Adrenal gland (tissue), 12 donors: Measurements from ENCODE around the gene CIBAR2. TPM values are rescaled to one million over a fixed set of nuclear protein-coding genes. Genes with fewer than 3 reads are reported as not detected.
A peak's percentile ranks its signal among the peaks of the same experiment; 100 is the strongest.

ENCODE experiments used
- DNase-seq, 7 donors: peaks; one replicate each; pipeline ENCODE4 v3.0.0-alpha.2; 2019 to 2020
- H3K27ac ChIP-seq, 5 donors: fragments of 200-600 bp; sonication (generic) in 4 of 5; 1 replicate in 3 of 5; 2 replicates in 2 of 5; pipeline versions ENCODE4 v1.5.1 to v1.8.0; 2016 to 2020; ENCODE audit warnings: mild to moderate bottlenecking in 1 of 5
- H3K27me3 ChIP-seq: fragments of 200-600 bp; 2 replicates; pipeline ENCODE4 v1.8.0; 2021
- H3K36me3 ChIP-seq, 2 donors: fragments of 200-600 bp; replicated peaks in 1 of 2; 1 replicate in 1 of 2; 2 replicates in 1 of 2; pipeline versions ENCODE4 v1.5.1 to v1.8.0; 2018 to 2022
- H3K4me1 ChIP-seq, 2 donors: fragments of 200-600 bp; replicated peaks in 1 of 2; 1 replicate in 1 of 2; 2 replicates in 1 of 2; pipeline versions ENCODE4 v1.5.1 to v1.8.0; 2018 to 2021
- H3K4me3 ChIP-seq, 4 donors: fragments of 200-600 bp; sonication (generic) in 3 of 4; one replicate each; pipeline ENCODE4 v1.5.1; 2016 to 2018
- H3K9me3 ChIP-seq, 3 donors: fragments of 200-600 bp; sonication (generic) in 1 of 3; replicated peaks in 1 of 3; 1 replicate in 2 of 3; 2 replicates in 1 of 3; pipeline versions ENCODE4 v1.5.1 to v1.8.0; 2016 to 2021
- POLR2A ChIP-seq, 2 donors: fragments of 450-650 bp; IDR thresholded peaks; one replicate each; pipeline ENCODE4 v1.6.1; 2017; ENCODE audit warnings: antibody characterized with exemption in 2 of 2, mild to moderate bottlenecking in 2 of 2, moderate library complexity in 1 of 2
- WGBS, 4 donors: extraction: QIAGEN DNeasy Blood & Tissue Kit in 2 of 4; methylation state at CpG; one replicate each; pipeline versions ENCODE4 v1.1.5 to v1.1.7; 2013 to 2017; 5-methylcytosine and 5-hydroxymethylcytosine counted together
- intact Hi-C, 2 donors: fragments of 100-400 bp; cut with DNase I; formaldehyde crosslinking; loops; one replicate each; pipeline versions ENCODE4 v1.14.1 to v1.15.0; 2022 to 2023
- polyA plus RNA-seq, 3 donors: library from polyadenylated mRNA; stranded (reverse); fragments of 200-250 nt in 2 of 3; fragments of 350-450 nt in 1 of 3; fragmentation: Illumina TruSeq in 1 of 3; extraction: RNeasy Lipid Tissue Mini Kit (QIAGEN cat#74804) in 1 of 3; gene quantifications; one replicate each; pipeline ENCODE4 v1.2.3, GENCODE V29; 2013 to 2014
- total RNA-seq, 9 donors: library from RNA; depleted of rRNA in 4 of 9; stranded (reverse); fragments of >200 nt in 4 of 9; fragments of 120-200 nt in 1 of 9; fragmentation: NEBNext Ultra II Directional in 1 of 9; extraction: Animal tissue kit (Norgen Biotek cat#: 25700) in 1 of 9; gene quantifications; one replicate each; pipeline versions ENCODE4 v1.1.0 to v1.2.4, GENCODE V29; 2013 to 2023
- TF ChIP-seq, protein P1 (sequence below), 6 experiments: fragments of 450-650 bp in 4 of 6; fragments of 200-600 bp in 2 of 6; sonication (generic) in 1 of 6; IDR thresholded peaks; 1 replicate in 5 of 6; 2 replicates in 1 of 6; pipeline versions ENCODE4 v1.5.1 to v1.8.0; 2016 to 2021; ENCODE audit warnings: antibody characterized with exemption in 6 of 6, mild to moderate bottlenecking in 2 of 6, moderate library complexity in 1 of 6
- donor health status: healthy with polysubstance abuse.
- donor health status: Bipolar disorder and iron deficiency.
- donor health status: DM: yes; HTN: yes; CAD: no.
- donor health status: DM: no; HTN: no; CAD: no.
- donor health status: DM: no; HTN: no; CAD: no.
- donor health status: DM: yes; HTN: yes; CAD: no.

Gene CIBAR2
- total and polyA plus RNA-seq, 12 donors: 0.17 to 2.6 (median 0.73) TPM; not detected in 4

GRCh38 chr16:85129876-85130704 lies 17.8 kb upstream of the CIBAR2 start:
- 44 to 63% (median 56%) methylated on average over 15 of the region's 15 CpGs for WGBS, 4 donors
- intact Hi-C loops: loop anchor here in 1 of 2 donors (5.0 kb wide), 1 partner anchor 32 kb away; no protein-coding TSS in a partner anchor
- Histone ChIP-seq H3K36me3 (no peaks in the 10 kb centered on the region), H3K4me3 (no peak overlapping the region), H3K27me3 (no peaks in the 10 kb centered on the region), H3K9me3 (no peaks in the 10 kb centered on the region), H3K4me1 (peaks cover 17 to 39% of the 10 kb centered on the region in 2 donors), H3K27ac (peak overlapping the region in 4 of 5 donors; percentile 47 to 89 (median 66))
- DNase-seq: no peak
- no peak for TF ChIP-seq POLR2A (IDR thresholded peaks at IDR 0.05)
- TF ChIP-seq, protein P1, sequence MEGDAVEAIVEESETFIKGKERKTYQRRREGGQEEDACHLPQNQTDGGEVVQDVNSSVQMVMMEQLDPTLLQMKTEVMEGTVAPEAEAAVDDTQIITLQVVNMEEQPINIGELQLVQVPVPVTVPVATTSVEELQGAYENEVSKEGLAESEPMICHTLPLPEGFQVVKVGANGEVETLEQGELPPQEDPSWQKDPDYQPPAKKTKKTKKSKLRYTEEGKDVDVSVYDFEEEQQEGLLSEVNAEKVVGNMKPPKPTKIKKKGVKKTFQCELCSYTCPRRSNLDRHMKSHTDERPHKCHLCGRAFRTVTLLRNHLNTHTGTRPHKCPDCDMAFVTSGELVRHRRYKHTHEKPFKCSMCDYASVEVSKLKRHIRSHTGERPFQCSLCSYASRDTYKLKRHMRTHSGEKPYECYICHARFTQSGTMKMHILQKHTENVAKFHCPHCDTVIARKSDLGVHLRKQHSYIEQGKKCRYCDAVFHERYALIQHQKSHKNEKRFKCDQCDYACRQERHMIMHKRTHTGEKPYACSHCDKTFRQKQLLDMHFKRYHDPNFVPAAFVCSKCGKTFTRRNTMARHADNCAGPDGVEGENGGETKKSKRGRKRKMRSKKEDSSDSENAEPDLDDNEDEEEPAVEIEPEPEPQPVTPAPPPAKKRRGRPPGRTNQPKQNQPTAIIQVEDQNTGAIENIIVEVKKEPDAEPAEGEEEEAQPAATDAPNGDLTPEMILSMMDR (IDR thresholded peaks at IDR 0.05): no peak

DNA sequence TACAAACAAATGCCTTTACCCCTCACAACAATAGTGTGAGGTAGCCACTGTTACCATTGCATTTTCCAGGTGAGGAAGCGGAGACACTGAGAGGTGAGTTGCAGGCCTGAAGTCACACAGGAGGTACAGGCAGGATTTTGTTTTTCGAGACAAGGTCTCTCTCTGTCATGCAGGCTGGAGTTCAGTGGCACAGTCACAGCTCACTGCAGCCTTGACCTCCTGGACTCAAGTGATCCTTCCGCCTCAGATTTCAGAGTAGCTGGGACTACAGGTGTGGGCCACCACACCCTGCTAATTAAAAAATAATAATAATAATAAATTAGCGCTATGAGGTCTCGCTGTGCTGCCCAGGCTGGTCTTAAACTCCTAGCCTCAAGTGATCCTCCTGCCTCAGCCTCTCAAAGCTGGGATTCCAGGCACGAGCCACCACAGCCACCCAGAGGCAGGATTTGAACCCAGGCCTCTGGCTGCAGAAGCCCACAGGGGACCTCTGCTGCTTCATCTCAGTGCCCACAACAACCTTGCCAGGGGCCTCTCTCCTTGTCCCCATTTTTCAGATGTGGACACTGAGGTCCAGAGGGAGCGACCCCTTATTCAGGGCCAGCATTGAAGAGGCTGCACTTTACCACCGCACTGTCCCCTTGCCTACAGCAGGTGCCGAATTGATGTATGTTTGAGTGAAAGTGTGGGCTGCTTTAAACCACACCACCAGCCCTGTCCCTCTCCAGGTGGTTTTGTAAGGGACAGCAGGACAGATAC lies 16.0 kb upstream of the CIBAR2 start:
- no peaks in the 10 kb centered on the region for H3K36me3 ChIP-seq
- no peak overlapping the region for H3K27ac ChIP-seq
- DNase-seq: no peak
- no peak overlapping the region for H3K4me3 ChIP-seq
- no peaks in the 10 kb centered on the region for H3K9me3 ChIP-seq
- intact Hi-C loops: loop anchor here in 1 of 2 donors (5.0 kb wide), 1 partner anchor 34 kb away; no protein-coding TSS in a partner anchor
- WGBS, 4 donors: 73 to 89% (median 88%) methylated on average over 7 to 9 of the region's 9 CpGs
- H3K27me3 ChIP-seq: no peaks in the 10 kb centered on the region
- peaks cover 13 to 37% of the 10 kb centered on the region in 2 donors for H3K4me1 ChIP-seq
- TF ChIP-seq, protein P1 (IDR thresholded peaks at IDR 0.05): no peak
- no peak for TF ChIP-seq POLR2A (IDR thresholded peaks at IDR 0.05)

GRCh38 chr16:85127379-85127723 lies 15.1 kb upstream of the CIBAR2 start:
- Histone ChIP-seq H3K36me3 (no peaks in the 10 kb centered on the region), H3K4me1 (peaks cover 13 to 37% of the 10 kb centered on the region in 2 donors), H3K4me3 (no peak overlapping the region), H3K9me3 (no peaks in the 10 kb centered on the region), H3K27ac (peak overlapping the region in 1 of 5 donors; percentile 84), H3K27me3 (no peaks in the 10 kb centered on the region)
- WGBS, 4 donors: 82 to 96% (median 88%) methylated on average over 3 of the region's 3 CpGs
- intact Hi-C loops: loop anchor here in 1 of 2 donors (5.0 kb wide), 1 partner anchor 35 kb away; no protein-coding TSS in a partner anchor
- TF ChIP-seq POLR2A (IDR thresholded peaks at IDR 0.05): no peak
- no peak for DNase-seq

GRCh38 chr16:85126705-85127378 lies 14.6 kb upstream of the CIBAR2 start:
- TF ChIP-seq, protein P1 (IDR thresholded peaks at IDR 0.05): no peak
- no peak for TF ChIP-seq POLR2A (IDR thresholded peaks at IDR 0.05)
- Histone ChIP-seq H3K9me3 (no peaks in the 10 kb centered on the region), H3K4me3 (no peak overlapping the region), H3K4me1 (peaks cover 13 to 37% of the 10 kb centered on the region in 2 donors), H3K27ac (peak overlapping the region in 2 of 5 donors; percentile 60 to 84), H3K36me3 (no peaks in the 10 kb centered on the region), H3K27me3 (no peaks in the 10 kb centered on the region)
- intact Hi-C loops: loop anchor here in 1 of 2 donors (5.0 kb wide), 1 partner anchor 35 kb away; no protein-coding TSS in a partner anchor
- WGBS, 4 donors: 29 to 42% (median 37%) methylated on average over 16 to 20 of the region's 20 CpGs
- peak in 2 of 7 donors; percentile 42 to 50 for DNase-seq
